NT2/D1 (cell line): Measurements from ENCODE around the gene PRKN.
"Not testable (repeated sequence)": the region's sequence is repeated elsewhere in the genome, so short reads cannot be mapped to it uniquely, and the experiment has no call there.

Experiments
- DNase-seq: peaks from one replicate; pipeline ENCODE4 v3.0.0-alpha.2; 2011; ENCODE audit warnings: low read depth, low spot score
- H3K27me3 ChIP-seq: 2 replicates; pipeline ENCODE4 v1.6.0; 2011; ENCODE audit warnings: mild to moderate bottlenecking; ENCODE audit not compliant: insufficient read length, insufficient read depth
- H3K36me3 ChIP-seq: 2 replicates; pipeline ENCODE4 v1.6.1; 2011; ENCODE audit warnings: mild to moderate bottlenecking, low read length, mixed read lengths; ENCODE audit not compliant: insufficient read depth, insufficient read length
- H3K4me1 ChIP-seq: 2 replicates; pipeline ENCODE4 v1.5.1; 2011; ENCODE audit not compliant: insufficient read depth, insufficient read length
- H3K4me3 ChIP-seq: 2 replicates; pipeline ENCODE4 v1.5.1; 2011; ENCODE audit warnings: low read depth; ENCODE audit not compliant: insufficient read length
- H3K9ac ChIP-seq: 2 replicates; pipeline ENCODE4 v1.6.0; 2011; ENCODE audit warnings: low read depth; ENCODE audit not compliant: insufficient read length
- H3K9me3 ChIP-seq: 2 replicates; pipeline ENCODE4 v1.5.1; 2011; ENCODE audit warnings: mild to moderate bottlenecking, low read length; ENCODE audit not compliant: insufficient read depth
- SUZ12 ChIP-seq: IDR thresholded peaks from 2 replicates; pipeline ENCODE4 v1.6.1; 2011; ENCODE audit not compliant: insufficient read length, insufficient read depth; ENCODE audit errors: extremely low read depth
- YY1 ChIP-seq: IDR thresholded peaks from 2 replicates; pipeline ENCODE4 v1.6.1; 2011; ENCODE audit not compliant: insufficient read length, insufficient read depth
- ZNF274 ChIP-seq: IDR thresholded peaks from 2 replicates; pipeline ENCODE4 v1.6.1; 2011; ENCODE audit warnings: mild to moderate bottlenecking, low read depth, low read length

PRKN gene

GRCh38 chr6:162680367-162680766 is 47.2 kb downstream of the PRKN start:
- Histone ChIP-seq H3K36me3 (no peaks in the 10 kb centered on the region), H3K9me3 (no peaks in the 10 kb centered on the region), H3K4me1 (no peaks in the 10 kb centered on the region), H3K4me3 (no peak overlapping the region), H3K9ac (no peak overlapping the region), H3K27me3 (no peaks in the 10 kb centered on the region)
- DNase-seq, result no peak
- TF ChIP-seq SUZ12 (no peak), YY1 (no peak), ZNF274 (no peak)

- no peak overlapping the region for H3K4me3 ChIP-seq
- H3K36me3 ChIP-seq, result no peaks in the 10 kb centered on the region
- no peaks in the 10 kb centered on the region for H3K9me3 ChIP-seq
- H3K27me3 ChIP-seq, result no peaks in the 10 kb centered on the region
- H3K4me1 ChIP-seq, result no peaks in the 10 kb centered on the region
- TF ChIP-seq ZNF274 (no peak), SUZ12 (no peak), YY1 (no peak)
- no peak overlapping the region for H3K9ac ChIP-seq
- DNase-seq, result no peak
Measured at GRCh38 chr6:162679681-162680080, 47.9 kb downstream of the PRKN start.

GRCh38 chr6:162678896-162679295 is 48.7 kb downstream of the PRKN start:
- H3K9ac ChIP-seq, H3K27me3 ChIP-seq, H3K9me3 ChIP-seq, DNase-seq, H3K4me1 ChIP-seq, H3K4me3 ChIP-seq, H3K36me3 ChIP-seq: not testable (repeated sequence)

- no peak overlapping the region for H3K4me3 ChIP-seq
- TF ChIP-seq YY1 (no peak), ZNF274 (no peak), SUZ12 (no peak)
- no peak for DNase-seq
- H3K4me1 ChIP-seq, result no peaks in the 10 kb centered on the region
- no peaks in the 10 kb centered on the region for H3K9me3 ChIP-seq
- no peaks in the 10 kb centered on the region for H3K27me3 ChIP-seq
- no peaks in the 10 kb centered on the region for H3K36me3 ChIP-seq
- no peak overlapping the region for H3K9ac ChIP-seq
Measured at GRCh38 chr6:162675503-162675902, 52.1 kb downstream of the PRKN start.

GRCh38 chr6:162674452-162674851 is 53.1 kb downstream of the PRKN start:
- H3K4me3 ChIP-seq, result no peak overlapping the region
- H3K9ac ChIP-seq, result no peak overlapping the region
- TF ChIP-seq ZNF274 (no peak), YY1 (no peak), SUZ12 (no peak)
- H3K9me3 ChIP-seq, result no peaks in the 10 kb centered on the region
- H3K27me3 ChIP-seq, result no peaks in the 10 kb centered on the region
- no peaks in the 10 kb centered on the region for H3K4me1 ChIP-seq
- no peaks in the 10 kb centered on the region for H3K36me3 ChIP-seq
- no peak for DNase-seq

GRCh38 chr6:162671580-162672165 is 55.9 kb downstream of the PRKN start:
- TF ChIP-seq SUZ12 (no peak), ZNF274 (no peak), YY1 (no peak)
- Histone ChIP-seq H3K4me3 (no peak overlapping the region), H3K36me3 (no peaks in the 10 kb centered on the region)

DNA sequence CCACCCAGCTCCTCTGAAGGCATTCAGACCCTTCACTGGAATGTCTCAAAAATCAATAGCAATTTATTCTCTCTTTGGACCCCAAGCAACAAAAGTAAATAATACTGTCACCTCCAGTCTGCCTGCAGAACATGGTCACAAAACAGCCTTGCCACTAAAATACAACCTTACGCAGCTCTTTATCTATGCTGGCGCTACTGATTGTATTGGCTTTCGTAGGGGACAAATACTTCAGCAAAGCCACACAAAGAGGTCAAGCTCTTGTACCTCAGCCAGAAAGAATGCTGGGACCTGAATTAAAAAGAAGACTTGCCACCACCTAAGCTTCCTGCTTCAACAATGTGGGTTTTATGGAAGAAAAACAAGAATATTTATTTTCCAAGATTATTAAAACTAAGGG is 57.2 kb downstream of the PRKN start:
- no peaks in the 10 kb centered on the region for H3K4me1 ChIP-seq
- H3K9ac ChIP-seq, result no peak overlapping the region
- no peaks in the 10 kb centered on the region for H3K9me3 ChIP-seq
- H3K27me3 ChIP-seq, result no peaks in the 10 kb centered on the region
- TF ChIP-seq SUZ12 (no peak), ZNF274 (no peak), YY1 (no peak)
- no peaks in the 10 kb centered on the region for H3K36me3 ChIP-seq
- H3K4me3 ChIP-seq, result no peak overlapping the region
- no peak for DNase-seq

More at GRCh38 chr6:162671580-162672165, 55.9 kb downstream of the PRKN start:
- Histone ChIP-seq H3K27me3 (no peaks in the 10 kb centered on the region), H3K9ac (no peak overlapping the region), H3K9me3 (no peaks in the 10 kb centered on the region), H3K4me1 (no peaks in the 10 kb centered on the region)
- DNase-seq, result no peak

DNA sequence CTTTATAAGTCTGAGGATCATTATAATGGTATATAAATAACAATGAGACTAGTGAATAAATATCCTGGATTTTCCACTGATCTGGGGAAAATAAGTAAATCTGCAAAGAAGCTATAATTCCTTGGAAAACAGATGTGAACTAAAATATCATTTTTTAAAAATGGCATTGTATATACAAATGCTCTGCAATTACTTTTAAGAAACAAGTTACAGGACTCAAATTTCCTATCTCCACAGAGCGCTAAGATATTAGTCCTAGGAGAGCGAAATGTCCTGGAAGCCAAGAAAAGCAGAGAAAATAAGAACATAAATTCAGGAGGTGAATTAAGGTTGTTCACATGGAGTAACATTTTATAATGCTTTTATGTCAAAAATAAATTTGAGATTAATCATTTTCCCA is 61.3 kb downstream of the PRKN start:
- no peak for TF ChIP-seq YY1
- no peak for TF ChIP-seq SUZ12
- no peak for TF ChIP-seq ZNF274
- no peak for DNase-seq
- no peaks in the 10 kb centered on the region for H3K9me3 ChIP-seq

More for the DNA sequence above, 61.3 kb downstream of the PRKN start:
- no peaks in the 10 kb centered on the region for H3K36me3 ChIP-seq
- no peaks in the 10 kb centered on the region for H3K27me3 ChIP-seq
- H3K9ac ChIP-seq, result no peak overlapping the region
- H3K4me3 ChIP-seq, result no peak overlapping the region
- no peaks in the 10 kb centered on the region for H3K4me1 ChIP-seq
